MCF 10A (cell line): Measurements from ENCODE around the gene COL23A1. TPM values are rescaled to one million over a fixed set of nuclear protein-coding genes. Genes with fewer than 3 reads are reported as not detected.

ENCODE experiments used
- BruUV-seq: library from RNA; stranded (reverse); fragments of 400-500 nt; replicated peaks from 2 replicates; lab custom pipeline; 2021; lab: Mats Ljungman, UMichigan
- CTCF ChIA-PET: fragments of 300-600 bp; sonication (Branson Sonifier 250); formaldehyde crosslinking; extraction: SDS; loops from one replicate; lab custom pipeline; 2021; ENCODE audit warnings: antibody characterized with exemption, inconsistent platforms; lab: Yijun Ruan, JAX
- POLR2A ChIA-PET: fragments of 300-600, 350-650 bp; sonication (Branson Sonifier 250); formaldehyde crosslinking; extraction: SDS; loops from one replicate; lab custom pipeline; 2020; ENCODE audit warnings: antibody characterized with exemption, inconsistent platforms; lab: Yijun Ruan, JAX
- DNase-seq: peaks from one replicate; pipeline ENCODE4 v3.0.0-alpha.2; 2018; ENCODE audit not compliant: unreplicated experiment
- H3K27ac Mint-ChIP-seq: one replicate; pipeline ENCODE4 v1.8.0; 2022; ENCODE audit warnings: mild to moderate bottlenecking, low read depth, mixed read lengths; ENCODE audit not compliant: unreplicated experiment
- H3K27me3 Mint-ChIP-seq: one replicate; pipeline ENCODE4 v1.8.0; 2022; ENCODE audit warnings: mixed read lengths; ENCODE audit not compliant: insufficient read depth, unreplicated experiment
- H3K36me3 Mint-ChIP-seq: one replicate; pipeline ENCODE4 v1.8.0; 2022; ENCODE audit warnings: mild to moderate bottlenecking, moderate library complexity, mixed read lengths; ENCODE audit not compliant: insufficient read depth, unreplicated experiment
- H3K4me1 Mint-ChIP-seq: one replicate; pipeline ENCODE4 v1.8.0; 2022; ENCODE audit warnings: mixed read lengths; ENCODE audit not compliant: insufficient read depth, unreplicated experiment
- H3K4me3 Mint-ChIP-seq: one replicate; pipeline ENCODE4 v1.8.0; 2022; ENCODE audit warnings: mild to moderate bottlenecking, moderate library complexity, mixed read lengths; ENCODE audit not compliant: unreplicated experiment
- H3K9me3 Mint-ChIP-seq: one replicate; pipeline ENCODE4 v1.8.0; 2022; ENCODE audit warnings: mixed read lengths; ENCODE audit not compliant: unreplicated experiment
- intact Hi-C: fragments of 100-400 bp; cut with micrococcal nuclease; formaldehyde crosslinking; loops from 2 replicates; pipeline ENCODE4 v1.14.1; 2022
- total RNA-seq: library from RNA; stranded (reverse); gene quantifications from 2 replicates; pipeline ENCODE4 v1.2.3, GENCODE V29; 2022
- TF ChIP-seq, protein P1 (sequence below): fragments of 200-600 bp; IDR thresholded peaks from one replicate; pipeline ENCODE4 v1.8.0; 2022; ENCODE audit warnings: antibody characterized with exemption, mild to moderate bottlenecking; ENCODE audit not compliant: unreplicated experiment

The COL23A1 gene
- total RNA-seq, 1 experiment from 2014 or later, result not detected

DNA sequence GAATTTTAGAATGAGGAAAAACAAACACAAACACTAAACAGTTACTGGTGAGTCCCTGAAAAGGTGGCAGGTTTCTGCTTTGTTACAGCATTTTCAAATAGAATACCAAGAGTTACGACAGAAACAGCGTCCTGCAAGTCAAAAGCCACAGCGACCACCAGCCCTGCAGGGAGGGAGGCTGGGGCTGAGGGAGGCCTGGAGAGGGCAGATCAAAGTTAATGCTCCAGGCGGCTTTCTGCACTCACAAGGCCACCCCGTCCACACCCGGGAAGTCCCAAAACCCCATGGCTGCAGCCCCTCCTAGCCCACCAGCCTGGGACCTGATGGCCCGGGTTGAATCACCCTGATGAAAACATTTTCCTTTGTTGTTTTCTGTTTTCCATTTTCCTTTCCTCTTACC, 29.3 kb downstream of the COL23A1 start:
- BruUV-seq, result no TSS peak

DNA sequence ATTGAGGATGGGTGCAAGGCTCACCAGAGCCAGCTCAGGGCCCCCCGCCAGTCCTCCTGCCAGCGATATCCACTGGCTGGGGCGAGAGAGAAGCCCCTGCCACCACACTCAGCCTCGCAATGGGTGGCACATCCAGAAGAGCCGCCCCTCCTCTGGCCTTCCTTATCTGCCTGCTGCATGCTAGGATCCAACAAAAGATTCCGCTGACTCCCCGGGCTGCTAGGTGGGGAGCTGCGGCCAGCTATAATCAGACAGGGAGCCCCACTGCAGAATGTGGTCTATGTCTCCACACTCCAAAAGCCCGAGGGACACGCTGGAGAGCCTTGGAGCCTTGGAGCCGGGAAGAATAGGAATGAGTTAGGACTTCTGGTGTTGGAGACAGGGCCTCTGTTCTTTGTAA, 32.8 kb downstream of the COL23A1 start:
- CTCF ChIA-PET, result interaction anchor here (11.4 kb wide), 1 partner anchor 274 kb away, joined by 266 read pairs; no protein-coding TSS in a partner anchor

More for the DNA sequence above, 29.3 kb downstream of the COL23A1 start:
- no peak overlapping the region for H3K4me3 Mint-ChIP-seq
- TF ChIP-seq, protein P1, sequence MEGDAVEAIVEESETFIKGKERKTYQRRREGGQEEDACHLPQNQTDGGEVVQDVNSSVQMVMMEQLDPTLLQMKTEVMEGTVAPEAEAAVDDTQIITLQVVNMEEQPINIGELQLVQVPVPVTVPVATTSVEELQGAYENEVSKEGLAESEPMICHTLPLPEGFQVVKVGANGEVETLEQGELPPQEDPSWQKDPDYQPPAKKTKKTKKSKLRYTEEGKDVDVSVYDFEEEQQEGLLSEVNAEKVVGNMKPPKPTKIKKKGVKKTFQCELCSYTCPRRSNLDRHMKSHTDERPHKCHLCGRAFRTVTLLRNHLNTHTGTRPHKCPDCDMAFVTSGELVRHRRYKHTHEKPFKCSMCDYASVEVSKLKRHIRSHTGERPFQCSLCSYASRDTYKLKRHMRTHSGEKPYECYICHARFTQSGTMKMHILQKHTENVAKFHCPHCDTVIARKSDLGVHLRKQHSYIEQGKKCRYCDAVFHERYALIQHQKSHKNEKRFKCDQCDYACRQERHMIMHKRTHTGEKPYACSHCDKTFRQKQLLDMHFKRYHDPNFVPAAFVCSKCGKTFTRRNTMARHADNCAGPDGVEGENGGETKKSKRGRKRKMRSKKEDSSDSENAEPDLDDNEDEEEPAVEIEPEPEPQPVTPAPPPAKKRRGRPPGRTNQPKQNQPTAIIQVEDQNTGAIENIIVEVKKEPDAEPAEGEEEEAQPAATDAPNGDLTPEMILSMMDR, result no peak
- H3K36me3 Mint-ChIP-seq, result no peaks in the 10 kb centered on the region
- POLR2A ChIA-PET, result interaction anchor here (0.6 kb wide), 1 partner anchor 32 kb away, joined by 3 read pairs; no protein-coding TSS in a partner anchor
- CTCF ChIA-PET, result interaction anchor here (0.6 to 1.4 kb wide), 4 partner anchors 11 to 280 kb away, joined by 3 to 6 read pairs (median 3); no protein-coding TSS in a partner anchor
- intact Hi-C loops, result no loop called here
- no peak overlapping the region for H3K27ac Mint-ChIP-seq
- H3K4me1 Mint-ChIP-seq, result no peaks in the 10 kb centered on the region
- DNase-seq, result no peak
- peaks cover 24% of the 10 kb centered on the region for H3K27me3 Mint-ChIP-seq
- no peaks in the 10 kb centered on the region for H3K9me3 Mint-ChIP-seq

DNA sequence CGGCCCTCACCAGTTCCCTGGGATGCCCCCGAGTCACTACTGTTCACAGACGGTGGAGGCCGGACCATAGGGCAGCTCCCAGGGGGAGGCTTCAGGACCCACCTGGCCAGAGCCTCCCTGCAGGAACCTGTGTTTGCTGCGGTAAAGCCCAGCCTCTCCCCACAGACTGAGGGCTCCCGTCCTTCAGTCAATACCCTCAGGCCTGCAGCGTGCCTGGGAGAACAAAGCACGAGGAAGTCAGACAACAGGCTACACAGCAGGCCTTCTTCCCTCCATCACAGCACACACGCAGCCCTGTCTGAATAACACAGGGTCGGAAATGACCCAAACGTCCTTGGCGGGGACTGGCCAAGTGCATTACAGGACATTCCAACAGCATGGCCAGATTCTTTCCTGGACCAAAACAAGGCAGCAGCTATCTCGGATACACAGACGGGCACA, 34.4 kb downstream of the COL23A1 start:
- no peaks in the 10 kb centered on the region for H3K4me1 Mint-ChIP-seq
- no peak for DNase-seq
- no peaks in the 10 kb centered on the region for H3K9me3 Mint-ChIP-seq
- no peak overlapping the region for H3K4me3 Mint-ChIP-seq
- TF ChIP-seq, protein P1, result no peak
- CTCF ChIA-PET, result interaction anchor here (0.7 to 11.4 kb wide), 3 partner anchors 265 to 321 kb away, joined by 3 to 266 read pairs (median 7); no protein-coding TSS in a partner anchor
- no TSS peak for BruUV-seq
- no peak overlapping the region for H3K27ac Mint-ChIP-seq
- POLR2A ChIA-PET, result interaction anchor here (0.7 kb wide), 2 partner anchors 287 to 304 kb away, joined by 3 to 4 read pairs; no protein-coding TSS in a partner anchor
- H3K36me3 Mint-ChIP-seq, result no peaks in the 10 kb centered on the region
- peaks cover 24% of the 10 kb centered on the region for H3K27me3 Mint-ChIP-seq
- intact Hi-C loops, result no loop called here

More for the DNA sequence above, 32.8 kb downstream of the COL23A1 start:
- POLR2A ChIA-PET, result no interaction called here
- intact Hi-C loops, result no loop called here
- TF ChIP-seq, protein P1, result no peak
- H3K4me1 Mint-ChIP-seq, result no peaks in the 10 kb centered on the region
- peaks cover 24% of the 10 kb centered on the region for H3K27me3 Mint-ChIP-seq
- DNase-seq, result no peak
- H3K27ac Mint-ChIP-seq, result no peak overlapping the region
- no peaks in the 10 kb centered on the region for H3K36me3 Mint-ChIP-seq
- BruUV-seq, result no TSS peak
- H3K9me3 Mint-ChIP-seq, result no peaks in the 10 kb centered on the region
- H3K4me3 Mint-ChIP-seq, result no peak overlapping the region

DNA sequence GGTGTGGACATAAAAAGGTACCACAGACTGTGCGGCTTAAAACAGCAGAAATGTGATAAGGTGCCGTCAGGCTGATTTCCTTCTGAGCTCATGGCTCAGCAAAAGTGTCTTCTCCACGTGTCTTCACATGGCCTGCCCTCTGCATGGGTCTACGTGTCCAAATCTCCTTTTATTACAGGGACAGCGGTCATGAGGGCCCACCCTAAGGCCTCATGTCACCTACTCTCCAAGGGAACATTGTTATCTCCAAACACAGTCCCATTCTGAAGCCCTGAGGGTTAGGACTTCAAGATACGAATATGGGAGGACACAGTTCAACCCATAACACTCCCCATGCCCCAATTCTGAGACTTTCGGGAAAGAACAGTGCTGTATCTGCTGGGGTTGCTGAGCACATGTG, 35.2 kb downstream of the COL23A1 start:
- intact Hi-C loops, result no loop called here
- CTCF ChIA-PET, result interaction anchor here (0.6 to 11.4 kb wide), 2 partner anchors 272 to 299 kb away, joined by 3 to 266 read pairs; no protein-coding TSS in a partner anchor
- no peak overlapping the region for H3K4me3 Mint-ChIP-seq

More for the DNA sequence above, 35.2 kb downstream of the COL23A1 start:
- TF ChIP-seq, protein P1, result no peak
- BruUV-seq, result no TSS peak
- peaks cover 21% of the 10 kb centered on the region for H3K27me3 Mint-ChIP-seq
- no peaks in the 10 kb centered on the region for H3K9me3 Mint-ChIP-seq
- DNase-seq, result no peak
- no peaks in the 10 kb centered on the region for H3K36me3 Mint-ChIP-seq
- no peak overlapping the region for H3K27ac Mint-ChIP-seq
- no peaks in the 10 kb centered on the region for H3K4me1 Mint-ChIP-seq
- POLR2A ChIA-PET, result no interaction called here
